OCI-M1 (cell line): ENCODE measurements around the gene AGPAT2.

Source experiments
- DNase-seq: peaks from one replicate; lab custom pipeline; 2025; lab: John Stamatoyannopoulos, UW

The AGPAT2 gene

DNA sequence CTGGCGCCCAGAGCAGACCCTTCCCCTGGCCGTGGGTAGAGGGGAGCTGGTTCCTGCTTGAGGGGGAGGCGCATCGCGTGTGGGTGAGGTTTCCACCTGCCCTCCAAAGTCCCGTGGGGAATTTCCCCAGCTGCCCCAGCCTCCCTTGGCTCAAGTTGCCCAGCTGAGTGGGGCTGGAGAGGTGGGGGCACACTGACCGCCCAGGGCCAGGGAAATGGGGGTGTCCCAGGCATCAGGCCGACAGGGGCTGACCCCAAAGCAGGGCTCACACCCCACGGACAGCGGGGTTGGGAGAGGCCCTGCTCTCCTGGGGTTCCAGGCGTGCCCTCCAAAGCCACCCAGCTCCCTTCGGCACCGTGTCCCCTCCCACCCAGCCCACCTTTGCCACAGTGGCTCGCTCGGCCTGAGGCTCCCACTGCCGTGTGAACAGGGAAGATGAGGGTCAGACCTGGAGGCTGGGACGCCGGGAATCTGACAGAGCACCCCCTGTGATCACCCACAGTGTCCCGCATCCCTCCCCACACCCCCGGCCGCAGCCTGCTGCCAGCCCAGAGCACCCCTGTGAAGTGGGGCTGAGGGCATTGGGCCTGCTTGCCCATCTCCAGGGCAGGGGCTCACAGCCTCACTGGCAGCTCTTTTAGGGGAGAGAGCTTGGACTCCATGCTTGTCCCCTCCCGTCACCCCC, 25.5 kb downstream of the AGPAT2 start:
- DNase-seq = no peak

- no peak for DNase-seq
Observed at GRCh38 chr9:136660971-136661550, 26.2 kb downstream of the AGPAT2 start.

- no peak for DNase-seq
Observed at GRCh38 chr9:136659861-136660784, 27.1 kb downstream of the AGPAT2 start.

DNA sequence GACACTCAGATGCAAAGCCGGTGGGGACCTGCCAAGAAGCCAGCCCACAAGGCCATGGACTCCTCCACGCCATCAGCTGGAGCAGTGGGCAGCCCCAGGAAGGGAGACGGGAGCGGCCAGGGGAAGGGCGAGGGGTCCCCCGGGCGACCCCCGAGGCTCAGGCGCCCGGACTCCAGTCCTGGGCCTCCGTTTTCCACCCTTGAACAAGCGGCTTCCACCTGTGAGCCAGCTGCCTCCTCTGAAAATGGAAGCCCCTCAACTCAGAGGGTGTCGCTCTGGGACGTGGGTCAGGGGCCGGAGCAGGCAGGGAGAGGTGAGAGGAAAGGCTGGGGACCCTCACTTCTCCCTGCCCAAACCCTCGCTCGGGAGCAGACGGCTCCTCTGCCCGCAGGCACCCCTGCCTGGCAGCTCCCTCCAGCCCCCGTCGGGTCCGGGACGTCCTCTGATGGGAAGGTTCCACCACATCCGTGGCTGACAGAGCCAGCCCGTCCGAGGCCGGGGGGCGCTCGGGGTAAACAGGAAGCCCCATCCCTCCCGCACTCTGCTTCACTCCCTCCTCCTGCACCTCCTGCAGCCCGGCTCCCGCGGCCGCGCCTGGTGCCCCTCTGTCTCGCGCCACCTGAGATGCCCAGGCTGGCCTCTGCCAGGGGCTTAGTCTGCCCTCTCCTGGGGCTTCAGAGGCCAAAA, 28.3 kb downstream of the AGPAT2 start:
- DNase-seq = no peak

DNA sequence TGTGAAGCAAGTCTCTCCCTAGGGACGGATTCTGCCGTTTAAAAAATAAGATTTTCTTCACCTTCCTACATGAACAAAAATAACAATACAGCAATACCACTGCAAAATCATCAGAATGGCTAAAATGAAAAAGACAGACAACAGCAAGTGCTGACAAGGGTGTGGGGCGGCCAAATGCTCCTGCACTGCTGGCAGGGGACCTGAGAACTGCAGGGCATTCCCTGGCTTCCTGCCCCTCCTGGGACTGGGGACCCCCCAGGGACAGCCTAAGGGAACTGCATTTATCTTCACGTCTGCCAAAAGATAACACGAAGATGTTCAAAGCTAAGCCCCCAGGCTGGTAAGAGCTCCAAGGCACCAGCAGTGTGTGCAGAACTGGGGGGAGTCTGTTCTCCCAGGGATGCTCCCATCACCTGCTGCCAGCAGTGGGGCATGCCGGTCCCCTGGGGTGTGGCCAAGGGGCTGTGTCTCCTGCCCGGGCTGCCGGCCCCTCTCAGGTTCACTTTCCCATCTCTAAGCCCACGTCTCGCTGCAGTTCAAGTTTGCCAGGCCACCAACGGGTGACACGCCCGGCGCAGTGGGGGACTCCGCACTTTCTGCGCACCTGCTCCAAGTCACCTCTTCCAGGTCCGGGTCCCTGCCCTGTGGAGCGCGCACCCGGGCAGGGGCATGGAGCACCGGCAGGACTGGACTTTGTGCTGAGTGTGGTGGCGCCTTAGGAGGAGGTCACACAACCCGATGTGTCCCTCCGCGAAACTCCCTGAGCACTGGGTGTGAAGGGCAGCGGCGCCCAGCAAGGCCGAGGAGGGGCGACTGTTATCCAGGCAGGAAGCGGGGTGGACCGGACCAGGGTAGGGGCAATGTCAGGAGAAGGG, 29.0 kb downstream of the AGPAT2 start:
- DNase-seq = no peak

GRCh38 chr9:136656795-136657611, 30.3 kb downstream of the AGPAT2 start:
- no peak for DNase-seq

DNA sequence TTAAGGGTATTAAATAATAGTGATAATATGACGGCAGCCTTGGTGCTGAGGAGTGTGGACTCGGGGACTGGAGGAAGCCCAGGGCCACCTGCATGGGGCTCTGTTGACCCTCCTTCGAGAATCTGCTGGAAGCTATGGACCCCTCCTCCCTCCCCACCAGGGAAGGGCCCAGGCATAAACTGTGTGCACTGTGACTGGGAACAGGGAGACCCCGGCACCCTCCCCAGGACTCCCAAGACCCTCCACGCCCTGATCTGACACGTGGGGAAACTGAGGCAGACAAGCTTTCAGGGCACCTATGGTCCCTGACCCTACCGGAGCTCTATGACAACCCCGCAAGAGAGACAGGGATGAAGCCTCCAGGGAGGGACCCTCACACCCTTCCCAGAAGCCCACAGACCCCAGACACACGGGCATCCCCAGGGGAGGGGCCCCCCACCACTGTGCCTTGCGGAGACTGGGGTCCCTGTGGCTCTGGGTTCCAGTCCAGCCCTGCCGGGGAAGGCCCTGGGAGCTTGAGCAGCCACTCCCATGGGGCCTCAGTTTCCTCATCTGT, 31.0 kb downstream of the AGPAT2 start:
- DNase-seq = no peak

DNA sequence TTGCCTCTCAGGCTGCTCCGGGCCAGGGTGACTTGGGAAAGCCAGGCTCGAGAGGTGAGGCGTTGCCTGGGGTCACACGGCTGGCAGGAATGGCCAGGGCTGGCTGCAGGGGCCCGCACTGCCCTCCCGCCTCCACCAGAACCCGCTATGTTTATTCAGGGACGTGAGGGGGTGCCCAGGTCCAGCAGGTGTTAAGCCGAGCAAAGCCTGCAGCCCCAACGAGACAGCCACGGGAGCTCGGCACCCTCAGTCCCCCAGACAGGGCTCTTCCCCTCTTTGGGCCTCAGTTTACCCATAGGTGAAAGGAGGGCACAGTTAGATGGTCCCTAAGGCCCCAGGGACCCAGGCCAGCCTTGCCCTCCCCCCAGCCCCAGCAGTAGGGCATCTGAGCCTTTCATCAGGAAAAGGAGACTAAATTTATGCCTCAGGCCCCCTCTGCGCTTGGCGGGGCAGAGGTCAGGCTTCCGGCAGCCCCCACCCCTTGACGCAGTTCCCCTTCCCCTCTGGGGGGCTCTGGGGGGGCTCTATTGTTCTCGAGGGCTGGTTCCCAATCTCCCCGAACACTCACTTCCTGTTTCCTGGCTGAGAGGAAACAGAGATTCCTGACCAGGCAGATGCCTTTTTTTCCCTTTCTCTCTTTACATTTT, 31.6 kb downstream of the AGPAT2 start:
- DNase-seq = peak; percentile 21

DNA sequence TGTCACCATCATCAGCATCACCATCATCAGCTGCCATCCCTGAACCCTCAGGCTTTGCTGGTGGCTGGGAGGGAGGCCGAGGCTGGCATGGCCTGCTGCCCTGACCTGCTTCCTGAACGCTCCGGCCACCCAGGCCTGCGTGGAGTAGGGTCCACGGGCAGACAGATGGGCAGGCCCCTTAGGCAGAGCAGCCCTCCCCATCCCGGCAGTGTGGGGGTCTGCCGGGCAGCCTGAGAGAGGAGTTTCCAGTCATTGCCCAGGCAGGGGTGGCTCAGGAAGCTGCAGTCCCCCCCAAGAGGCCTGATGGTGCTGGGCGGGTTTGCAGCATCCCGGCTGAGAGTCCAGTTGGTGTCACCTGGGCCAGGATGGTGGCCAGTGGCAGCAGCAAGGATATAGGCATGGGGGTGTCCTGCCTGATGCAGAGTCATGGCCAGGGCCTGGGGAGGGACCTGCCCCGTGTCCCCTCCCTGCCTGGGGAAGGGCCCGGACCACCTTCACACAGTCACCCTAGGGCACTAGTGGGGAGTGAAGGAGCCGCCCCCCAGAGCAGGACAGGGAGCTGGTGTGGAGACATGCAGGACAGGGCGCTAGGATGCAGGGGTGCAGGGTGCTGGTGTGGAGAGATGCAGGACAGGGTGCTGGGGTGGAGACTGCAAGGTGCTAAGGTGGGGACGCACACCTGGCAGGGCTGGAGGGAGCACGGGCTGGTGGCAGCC, 32.3 kb downstream of the AGPAT2 start:
- no peak for DNase-seq

GRCh38 chr9:136653323-136654079, 33.8 kb downstream of the AGPAT2 start:
- no peak for DNase-seq

DNA sequence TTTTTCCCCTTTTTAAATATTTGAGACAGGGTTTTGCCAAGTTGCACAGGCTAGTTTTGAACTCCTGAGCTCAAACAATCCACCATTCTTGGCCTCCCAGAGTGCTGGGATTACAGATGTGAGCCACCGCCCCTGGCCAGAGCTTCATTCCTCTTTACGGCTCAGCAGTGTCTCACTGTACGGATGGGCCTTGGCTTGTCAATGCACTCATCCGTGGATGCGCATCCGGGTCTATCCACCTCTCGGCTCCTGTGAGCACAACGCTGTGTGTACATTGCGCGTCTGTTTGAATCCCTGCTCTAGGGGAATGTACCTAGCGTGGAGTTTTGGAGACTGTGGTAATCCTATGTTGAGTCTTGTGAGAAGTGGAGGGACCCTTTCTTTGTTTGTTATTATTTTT, 35.4 kb downstream of the AGPAT2 start:
- no peak for DNase-seq

DNA sequence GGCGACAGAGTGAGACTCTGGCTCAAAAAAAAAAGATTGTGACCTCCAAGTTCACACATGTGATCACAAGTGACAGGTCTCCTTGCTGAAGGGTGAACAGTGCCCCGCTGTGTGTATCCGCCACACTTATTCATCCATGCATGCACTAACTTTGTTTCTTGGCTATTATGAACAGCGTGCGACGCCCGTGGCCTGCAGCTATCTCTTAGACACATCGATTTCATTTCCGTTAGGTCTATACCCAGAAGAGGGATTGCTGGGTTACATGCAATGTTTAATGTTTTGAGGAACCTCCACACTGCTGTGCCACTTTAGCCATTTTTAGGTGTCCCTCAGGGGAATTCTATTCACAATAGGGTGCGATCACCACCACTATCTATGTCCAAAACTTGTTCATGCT, 36.6 kb downstream of the AGPAT2 start:
- no peak for DNase-seq

DNA sequence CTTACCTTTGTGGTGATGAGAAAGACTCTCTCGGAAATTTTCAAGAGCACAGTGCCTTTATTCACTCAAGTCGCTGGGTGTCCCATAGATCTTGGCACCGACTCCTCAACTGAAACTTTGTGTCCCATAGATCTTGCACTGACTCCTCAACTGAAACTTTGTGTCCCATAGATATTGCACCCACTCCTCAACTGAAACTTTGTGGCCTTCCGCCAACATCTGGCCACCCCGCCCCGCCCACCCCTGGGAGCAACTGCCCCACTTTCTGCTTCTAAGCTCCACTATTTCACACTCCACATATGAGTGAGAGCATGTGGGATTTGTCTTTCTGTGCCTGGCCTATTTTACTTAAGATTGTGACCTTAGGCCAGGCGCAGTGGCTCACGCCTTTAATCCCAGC, 37.2 kb downstream of the AGPAT2 start:
- DNase-seq = no peak

- no peak for DNase-seq
Observed at GRCh38 chr9:136648751-136649150, 38.5 kb downstream of the AGPAT2 start.

DNA sequence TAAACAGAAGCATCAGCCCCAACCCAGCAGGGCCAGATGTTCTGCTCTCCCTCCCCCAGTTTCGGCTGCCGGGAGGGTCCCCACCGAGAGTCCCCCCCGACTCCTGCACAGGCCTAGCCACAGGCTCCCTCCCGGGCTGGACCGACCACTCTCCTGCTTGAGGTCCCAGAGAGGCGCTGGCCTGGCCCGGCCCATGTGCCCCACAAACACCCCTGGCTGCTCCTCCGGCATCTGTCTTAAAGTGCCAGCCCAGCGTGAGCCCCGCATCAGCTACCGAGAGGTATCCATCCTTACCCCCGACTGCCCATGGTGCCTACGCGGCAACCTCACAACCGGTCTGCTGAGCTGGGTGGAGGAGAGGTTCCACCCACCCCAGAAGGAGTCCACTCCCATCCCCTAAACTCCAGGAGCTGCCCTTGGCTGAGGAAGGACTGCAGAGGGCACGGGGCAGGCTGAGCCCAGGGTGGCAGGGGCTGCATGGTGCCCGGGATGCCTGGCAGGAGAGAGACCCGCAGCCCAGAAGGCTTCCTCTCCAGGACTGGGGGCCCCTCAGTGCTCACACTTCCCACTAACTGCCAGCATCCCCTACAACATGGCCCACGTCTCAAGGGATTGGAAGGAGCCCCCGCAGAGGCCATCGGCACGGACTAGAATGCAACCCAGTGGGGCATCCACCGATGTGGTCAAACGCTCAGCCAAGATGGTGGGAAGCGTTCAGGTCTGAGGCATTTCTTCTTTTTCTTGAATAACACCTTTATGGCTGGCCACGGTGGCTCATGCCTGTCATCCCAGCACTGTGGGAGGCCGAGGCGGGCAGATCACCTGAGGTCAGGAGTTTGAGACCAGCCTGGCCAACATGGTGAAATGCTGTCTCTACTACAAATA, 40.2 kb downstream of the AGPAT2 start:
- no peak for DNase-seq

GRCh38 chr9:136645903-136646754, 41.1 kb downstream of the AGPAT2 start:
- peak; percentile 56 for DNase-seq
